Fibroblast of villous mesenchyme (primary cell): ENCODE results near the gene SH2D4B. TPM values are rescaled to one million over a fixed set of nuclear protein-coding genes. Genes with fewer than 3 reads are reported as not detected.
A peak's percentile ranks its signal among the peaks of the same experiment; 100 is the strongest.

Source experiments
- DNase-seq: peaks from one replicate; pipeline ENCODE4 v3.0.0-alpha.2; 2010; ENCODE audit warnings: low read depth
- H3K4me3 ChIP-seq: 2 replicates; pipeline ENCODE4 v1.5.1; 2011; ENCODE audit warnings: low read depth, mild to moderate bottlenecking, low read length
- CTCF ChIP-seq: IDR thresholded peaks from 2 replicates; pipeline ENCODE4 v1.5.1; 2012; ENCODE audit warnings: low read depth, mild to moderate bottlenecking, low read length; ENCODE audit not compliant: insufficient read depth
- total RNA-seq: library from RNA; depleted of rRNA; stranded (reverse); fragments of >200 nt; gene quantifications from 2 replicates; pipeline ENCODE4 v1.2.3, GENCODE V29; 2012

The SH2D4B gene
- total RNA-seq, 1 donor, result not detected

- DNase-seq, result peak; percentile 58
- H3K4me3 ChIP-seq, result no peak overlapping the region
- peak; percentile 90 for TF ChIP-seq CTCF
Measured at GRCh38 chr10:80599424-80599847, 61.7 kb downstream of the SH2D4B start.

GRCh38 chr10:80600256-80600655, 62.6 kb downstream of the SH2D4B start:
- TF ChIP-seq CTCF, result no peak
- H3K4me3 ChIP-seq, result no peak overlapping the region
- DNase-seq, result no peak

- TF ChIP-seq CTCF, result no peak
- DNase-seq, result no peak
- H3K4me3 ChIP-seq, result no peak overlapping the region
Measured at GRCh38 chr10:80602881-80603280, 65.2 kb downstream of the SH2D4B start.

GRCh38 chr10:80603516-80603915, 65.8 kb downstream of the SH2D4B start:
- TF ChIP-seq CTCF, result no peak
- DNase-seq, result no peak
- H3K4me3 ChIP-seq, result no peak overlapping the region

GRCh38 chr10:80608706-80609105, 71.0 kb downstream of the SH2D4B start:
- no peak for TF ChIP-seq CTCF
- H3K4me3 ChIP-seq, result no peak overlapping the region
- DNase-seq, result no peak

GRCh38 chr10:80609331-80609730, 71.6 kb downstream of the SH2D4B start:
- TF ChIP-seq CTCF, result no peak
- DNase-seq, result no peak
- H3K4me3 ChIP-seq, result no peak overlapping the region

GRCh38 chr10:80611481-80612185, 73.9 kb downstream of the SH2D4B start:
- no peak overlapping the region for H3K4me3 ChIP-seq
- no peak for DNase-seq
- no peak for TF ChIP-seq CTCF
